ENCODE data around the gene AREL1. TPM values are rescaled to one million over a fixed set of nuclear protein-coding genes. Genes with fewer than 3 reads are reported as not detected.
A peak's percentile ranks its signal among the peaks of the same experiment; 100 is the strongest.

Gene AREL1
- total and polyA plus RNA-seq, 10 of the 15 experiments (the other 5 are each of a cell fraction or from before 2014, with no cell fraction given), result 6.2 to 40.4 (median 23.7) TPM

GRCh38 chr14:74649673-74650072 is 63.2 kb downstream of the AREL1 start:
- Histone ChIP-seq H3K27me3 (replicated peaks in 1 of 2; ENCODE audit: control insufficient read depth in 2 of 2, insufficient read depth in 2 of 2, low read length in 1 of 2) (no peaks in the 10 kb centered on the region), H3K9ac (ENCODE audit: control insufficient read depth, insufficient read depth, low read length) (no peak overlapping the region), H2AFZ (ENCODE audit: control insufficient read depth, low read depth, low read length) (no peak overlapping the region), H3K9me3 (replicated peaks; ENCODE audit: control insufficient read depth, insufficient read depth, low read length) (no peaks in the 10 kb centered on the region), H3K79me2 (ENCODE audit: control insufficient read depth, insufficient read depth, low read length) (no peaks in the 10 kb centered on the region), H3K36me3 (ENCODE audit: control insufficient read depth in 2 of 2, insufficient read depth in 2 of 2, low read length in 1 of 2) (no peaks in the 10 kb centered on the region), H4K20me1 (ENCODE audit: control insufficient read depth, insufficient read depth) (no peaks in the 10 kb centered on the region), H3K4me2 (ENCODE audit: control insufficient read depth, insufficient read depth) (no peak overlapping the region), H3K4me1 (ENCODE audit: control insufficient read depth, insufficient read depth, low read length) (no peaks in the 10 kb centered on the region), H3K4me3 (no peak overlapping the region), H3K27ac (ENCODE audit: control insufficient read depth, insufficient read depth) (no peak overlapping the region)
- no peak for TF ChIP-seq CBX3 (IDR thresholded peaks at IDR 0.05; ENCODE audit: borderline replicate concordance, low read depth)
- no peak for DNase-seq (ENCODE audit: low read depth, low spot score)
- BruUV-seq (replicated peaks), result no TSS peak
- 94% methylated on average over 2 of the region's 2 CpGs for WGBS (ENCODE audit: insufficient coverage, insufficient replicate concordance, low lambda C conversion rate, missing lambda C conversion rate)
- CTCF ChIA-PET, result no interaction called here
- intact Hi-C loops (cut with micrococcal nuclease; ENCODE audit: unreplicated experiment) (loop anchor here (5.0 kb wide), 1 partner anchor 37 kb away; the partner anchor contains the start of gene LTBP2), in situ Hi-C loops (cut with MboI) (no loop called here)
- no peak for ATAC-seq
- RAD21 ChIA-PET (ENCODE audit: unreplicated experiment), result no interaction called here
- POLR2A ChIA-PET, result interaction anchor here (0.5 kb wide), 1 partner anchor 560 kb away, joined by 4 read pairs; no protein-coding TSS in a partner anchor
- SMC1A ChIA-PET (ENCODE audit: uncharacterized antibody, unreplicated experiment), result no interaction called here
- FAIRE-seq, result no peak

- H3K36me3 ChIP-seq (ENCODE audit: control insufficient read depth in 2 of 2, insufficient read depth in 2 of 2, low read length in 1 of 2), result no peaks in the 10 kb centered on the region
- no peaks in the 10 kb centered on the region for H3K9me3 ChIP-seq (replicated peaks; ENCODE audit: control insufficient read depth, insufficient read depth, low read length)
- ATAC-seq (no peak), DNase-seq (ENCODE audit: low read depth, low spot score) (no peak), FAIRE-seq (no peak)
- H3K4me1 ChIP-seq (ENCODE audit: control insufficient read depth, insufficient read depth, low read length), result no peaks in the 10 kb centered on the region
- no peak overlapping the region for H3K27ac ChIP-seq (ENCODE audit: control insufficient read depth, insufficient read depth)
- no TSS peak for BruUV-seq (replicated peaks)
- RAD21 ChIA-PET (ENCODE audit: unreplicated experiment), result no interaction called here
- in situ Hi-C loops (cut with MboI), result no loop called here
- no peaks in the 10 kb centered on the region for H3K79me2 ChIP-seq (ENCODE audit: control insufficient read depth, insufficient read depth, low read length)
- no peak overlapping the region for H3K4me2 ChIP-seq (ENCODE audit: control insufficient read depth, insufficient read depth)
- H3K9ac ChIP-seq (ENCODE audit: control insufficient read depth, insufficient read depth, low read length), result no peak overlapping the region
- H3K4me3 ChIP-seq, result no peak overlapping the region
- intact Hi-C loops (cut with micrococcal nuclease; ENCODE audit: unreplicated experiment), result loop anchor here (5.0 kb wide), 1 partner anchor 37 kb away; the partner anchor contains the start of gene LTBP2
- H2AFZ ChIP-seq (ENCODE audit: control insufficient read depth, low read depth, low read length), result no peak overlapping the region
- POLR2A ChIA-PET, result no interaction called here
- H4K20me1 ChIP-seq (ENCODE audit: control insufficient read depth, insufficient read depth), result no peaks in the 10 kb centered on the region
- CTCF ChIA-PET, result no interaction called here
- 86% methylated on average over 7 of the region's 7 CpGs for WGBS (ENCODE audit: insufficient coverage, insufficient replicate concordance, low lambda C conversion rate, missing lambda C conversion rate)
- SMC1A ChIA-PET (ENCODE audit: uncharacterized antibody, unreplicated experiment), result no interaction called here
- TF ChIP-seq RUNX3 (IDR thresholded peaks at IDR 0.05; ENCODE audit: low read length) (no peak), POLR2A (IDR thresholded peaks at IDR 0.05; ENCODE audit: low read depth, low read length) (peak; percentile 32; the same call in 1 of the 2 replicates)
- H3K27me3 ChIP-seq (replicated peaks in 1 of 2; ENCODE audit: control insufficient read depth in 2 of 2, insufficient read depth in 2 of 2, low read length in 1 of 2), result no peaks in the 10 kb centered on the region
These were observed 63.7 kb downstream of the AREL1 start for GRCh38 chr14:74649167-74649566.

Measured in GM12878 (cell line).